Liver (tissue), 3 donors: Measurements from ENCODE around the gene KSR1.

Experiments used
- FOXA2 ChIP-seq: IDR thresholded peaks from 2 replicates; pipeline ENCODE4 v1.6.1; 2016; ENCODE audit warnings: antibody characterized with exemption
- GABPA ChIP-seq, 2 donors: IDR thresholded peaks in 1 of 2; conservative IDR thresholded peaks in 1 of 2; 2 replicates each; pipeline ENCODE4 v1.6.1; 2016; ENCODE audit warnings: antibody characterized with exemption in 2 of 2, mild to moderate bottlenecking in 1 of 2, moderate library complexity in 1 of 2
- HNF4G ChIP-seq: IDR thresholded peaks from 2 replicates; pipeline ENCODE4 v1.6.1; 2016; ENCODE audit warnings: antibody characterized with exemption
- NR2F2 ChIP-seq: IDR thresholded peaks from 2 replicates; pipeline ENCODE4 v1.6.1; 2016; ENCODE audit warnings: antibody characterized with exemption
- RAD21 ChIP-seq, 2 donors: IDR thresholded peaks; 2 replicates each; pipeline ENCODE4 v1.6.1; 2016; ENCODE audit warnings: antibody characterized with exemption in 2 of 2, mild to moderate bottlenecking in 2 of 2
- TF ChIP-seq, protein P1 (sequence below): fragments of 150-350 bp; IDR thresholded peaks from 2 replicates; pipeline ENCODE4 v1.5.1; 2017; ENCODE audit warnings: improper control_type of control experiment, low read depth, low read length; ENCODE audit not compliant: missing input control
- TF ChIP-seq, protein P2 (sequence below): IDR thresholded peaks from 2 replicates; pipeline ENCODE4 v1.6.1; 2016; ENCODE audit warnings: antibody characterized with exemption
- donor health status: healthy.
- donor health status: healthy.

DNA sequence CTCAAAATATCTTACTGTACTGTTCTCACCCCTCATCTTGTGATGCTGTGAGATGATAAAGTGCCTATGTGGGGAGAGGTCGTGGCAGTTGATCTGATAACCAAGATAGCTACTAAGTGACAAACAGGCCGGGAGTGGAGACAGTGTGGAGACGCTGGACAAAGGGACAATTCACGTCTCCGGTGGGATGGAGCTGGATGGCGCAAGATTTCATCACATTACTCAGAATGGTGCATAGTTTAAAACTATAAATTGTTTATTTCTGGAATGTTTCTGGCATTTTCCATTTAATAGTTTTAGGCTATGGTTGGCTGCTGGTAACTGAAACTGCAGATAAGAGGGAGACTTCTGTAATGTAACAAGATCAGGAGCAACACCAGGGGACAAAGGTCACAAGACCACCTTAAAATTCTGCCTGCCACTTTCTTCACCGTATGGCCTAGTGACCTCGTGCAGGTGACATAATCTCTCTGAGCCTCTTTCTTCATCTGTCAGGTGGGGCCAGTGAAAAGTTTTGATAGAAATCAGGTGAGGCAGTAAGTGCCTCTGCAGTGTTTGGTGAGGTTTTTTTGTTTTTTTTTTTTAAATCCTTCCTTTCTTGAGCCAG lies 120.3 kb downstream of the KSR1 start:
- TF ChIP-seq, protein P1, sequence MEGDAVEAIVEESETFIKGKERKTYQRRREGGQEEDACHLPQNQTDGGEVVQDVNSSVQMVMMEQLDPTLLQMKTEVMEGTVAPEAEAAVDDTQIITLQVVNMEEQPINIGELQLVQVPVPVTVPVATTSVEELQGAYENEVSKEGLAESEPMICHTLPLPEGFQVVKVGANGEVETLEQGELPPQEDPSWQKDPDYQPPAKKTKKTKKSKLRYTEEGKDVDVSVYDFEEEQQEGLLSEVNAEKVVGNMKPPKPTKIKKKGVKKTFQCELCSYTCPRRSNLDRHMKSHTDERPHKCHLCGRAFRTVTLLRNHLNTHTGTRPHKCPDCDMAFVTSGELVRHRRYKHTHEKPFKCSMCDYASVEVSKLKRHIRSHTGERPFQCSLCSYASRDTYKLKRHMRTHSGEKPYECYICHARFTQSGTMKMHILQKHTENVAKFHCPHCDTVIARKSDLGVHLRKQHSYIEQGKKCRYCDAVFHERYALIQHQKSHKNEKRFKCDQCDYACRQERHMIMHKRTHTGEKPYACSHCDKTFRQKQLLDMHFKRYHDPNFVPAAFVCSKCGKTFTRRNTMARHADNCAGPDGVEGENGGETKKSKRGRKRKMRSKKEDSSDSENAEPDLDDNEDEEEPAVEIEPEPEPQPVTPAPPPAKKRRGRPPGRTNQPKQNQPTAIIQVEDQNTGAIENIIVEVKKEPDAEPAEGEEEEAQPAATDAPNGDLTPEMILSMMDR = no peak
- TF ChIP-seq HNF4G (no peak), NR2F2 (no peak), GABPA (IDR thresholded peaks at IDR 0.05 in 1 of 2, conservative IDR thresholded peaks at IDR 0.05 in 1 of 2) (no peak), FOXA2 (no peak), RAD21 (IDR thresholded peaks at IDR 0.05) (no peak)
- TF ChIP-seq, protein P2, sequence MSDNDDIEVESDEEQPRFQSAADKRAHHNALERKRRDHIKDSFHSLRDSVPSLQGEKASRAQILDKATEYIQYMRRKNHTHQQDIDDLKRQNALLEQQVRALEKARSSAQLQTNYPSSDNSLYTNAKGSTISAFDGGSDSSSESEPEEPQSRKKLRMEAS = no peak
